Hepatocyte (in vitro differentiated cells): ENCODE data around the gene OR4D11. TPM values are rescaled to one million over a fixed set of nuclear protein-coding genes. Genes with fewer than 3 reads are reported as not detected.

Experiments used
- DNase-seq: peaks from one replicate; pipeline ENCODE4 v3.0.0-alpha.2; 2016; ENCODE audit warnings: low spot score
- H2AFZ ChIP-seq: fragments of 200-600 bp; sonication (generic); 2 replicates; pipeline ENCODE4 v1.6.0; 2016; ENCODE audit warnings: antibody characterized with exemption, mild to moderate bottlenecking
- H3K27ac ChIP-seq: fragments of 200-600 bp; sonication (generic); 2 replicates; pipeline ENCODE4 v1.5.1; 2016; ENCODE audit warnings: mild to moderate bottlenecking
- H3K27me3 ChIP-seq: fragments of 200-600 bp; sonication (generic); 2 replicates; pipeline ENCODE4 v1.6.1; 2016
- H3K36me3 ChIP-seq: fragments of 200-600 bp; sonication (generic); replicated peaks from 2 replicates; pipeline ENCODE4 v1.5.1; 2016; ENCODE audit warnings: low read depth; ENCODE audit not compliant: insufficient read depth
- H3K4me1 ChIP-seq: fragments of 200-600 bp; sonication (generic); 2 replicates; pipeline ENCODE4 v1.5.1; 2016; ENCODE audit warnings: mild to moderate bottlenecking, moderate library complexity; ENCODE audit not compliant: insufficient read depth
- H3K4me2 ChIP-seq: fragments of 200-600 bp; sonication (generic); 2 replicates; pipeline ENCODE4 v1.6.0; 2016
- H3K4me3 ChIP-seq: fragments of 200-600 bp; sonication (generic); 2 replicates; pipeline ENCODE4 v1.5.1; 2016; ENCODE audit warnings: mild to moderate bottlenecking
- H3K79me2 ChIP-seq: fragments of 200-600 bp; sonication (generic); 2 replicates; pipeline ENCODE4 v1.6.0; 2017; ENCODE audit warnings: mild to moderate bottlenecking
- H3K9me2 ChIP-seq: fragments of 200-600 bp; sonication (generic); replicated peaks from 2 replicates; pipeline ENCODE4 v1.6.0; 2017; ENCODE audit warnings: mild to moderate bottlenecking; ENCODE audit not compliant: insufficient read depth
- H3K9me3 ChIP-seq: fragments of 200-600 bp; sonication (generic); 2 replicates; pipeline ENCODE4 v1.5.1; 2016; ENCODE audit warnings: low read depth, mild to moderate bottlenecking
- H4K20me1 ChIP-seq: fragments of 200-600 bp; sonication (generic); 2 replicates; pipeline ENCODE4 v1.6.0; 2016; ENCODE audit warnings: mild to moderate bottlenecking; ENCODE audit not compliant: insufficient read depth, poor library complexity, severe bottlenecking
- EZH2 ChIP-seq: fragments of 200-600 bp; sonication (generic); IDR thresholded peaks from 2 replicates; pipeline ENCODE4 v1.6.1; 2016; ENCODE audit warnings: antibody characterized with exemption, mild to moderate bottlenecking, borderline replicate concordance
- EZH2phosphoT487 ChIP-seq: fragments of 200-600 bp; sonication (generic); IDR thresholded peaks from one replicate; pipeline ENCODE4 v1.6.1; 2018; ENCODE audit warnings: antibody characterized with exemption, mild to moderate bottlenecking, low read depth, moderate library complexity; ENCODE audit not compliant: unreplicated experiment, severe bottlenecking
- WGBS: methylation state at CpG from one replicate; pipeline ENCODE4 v1.1.6; 2016; ENCODE audit warnings: low lambda C conversion rate; ENCODE audit errors: missing lambda C conversion rate; 5-methylcytosine and 5-hydroxymethylcytosine counted together
- polyA plus RNA-seq: library from polyadenylated mRNA; unstranded; fragments of >200 nt; fragmentation: Nextera tagmentation; extraction: Ambion mirVana; gene quantifications from 2 replicates; pipeline ENCODE4 v1.2.1, GENCODE V29; 2016
- total RNA-seq: library from RNA; depleted of rRNA; stranded (reverse); fragments of >200 nt; gene quantifications from 2 replicates; pipeline ENCODE4 v1.2.3, GENCODE V29; 2014
- TF ChIP-seq, protein P1 (sequence below): fragments of 200-600 bp; sonication (generic); IDR thresholded peaks from 2 replicates; pipeline ENCODE4 v1.5.1; 2016; ENCODE audit warnings: antibody characterized with exemption, mild to moderate bottlenecking; ENCODE audit not compliant: poor library complexity

The OR4D11 gene
- total RNA-seq: not detected in 2 replicates
- polyA plus RNA-seq: not detected in 2 replicates

DNA sequence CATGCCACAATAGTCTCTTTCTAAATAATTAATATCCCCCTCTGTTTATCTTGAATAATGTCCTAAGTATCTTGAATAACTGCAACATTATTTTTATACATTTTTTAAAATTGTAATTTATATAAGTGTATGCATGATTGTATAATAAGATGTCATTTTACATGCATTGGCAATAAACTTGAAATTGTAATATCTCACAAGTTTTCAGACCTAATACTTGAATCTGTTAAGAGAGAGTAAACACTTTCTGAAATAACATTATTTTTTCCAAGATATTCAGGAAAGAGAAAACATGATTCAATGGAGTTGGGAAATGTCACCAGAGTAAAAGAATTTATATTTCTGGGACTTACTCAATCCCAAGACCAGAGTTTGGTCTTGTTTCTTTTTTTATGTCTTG is at the start of gene OR4D11:
OR4D11 (plus strand) TSS at position 301 of the 400 bp plus-strand sequence; CDS start at position 301, 0 bp downstream.
- Histone ChIP-seq H3K4me3 (no peak within 1 kb of the TSS), H2AFZ (no peak within 1 kb of the TSS), H3K9me3 (no peaks in the 10 kb centered on the region), H3K27ac (no peak within 1 kb of the TSS), H3K36me3 (no peaks in the 10 kb centered on the region), H3K4me1 (no peaks in the 10 kb centered on the region), H4K20me1 (no peaks in the 10 kb centered on the region), H3K9me2 (no peaks in the 10 kb centered on the region), H3K4me2 (no peak within 1 kb of the TSS), H3K79me2 (no peaks in the 10 kb centered on the region), H3K27me3 (no peaks in the 10 kb centered on the region)
- TF ChIP-seq EZH2: no peak
- TF ChIP-seq, protein P1, sequence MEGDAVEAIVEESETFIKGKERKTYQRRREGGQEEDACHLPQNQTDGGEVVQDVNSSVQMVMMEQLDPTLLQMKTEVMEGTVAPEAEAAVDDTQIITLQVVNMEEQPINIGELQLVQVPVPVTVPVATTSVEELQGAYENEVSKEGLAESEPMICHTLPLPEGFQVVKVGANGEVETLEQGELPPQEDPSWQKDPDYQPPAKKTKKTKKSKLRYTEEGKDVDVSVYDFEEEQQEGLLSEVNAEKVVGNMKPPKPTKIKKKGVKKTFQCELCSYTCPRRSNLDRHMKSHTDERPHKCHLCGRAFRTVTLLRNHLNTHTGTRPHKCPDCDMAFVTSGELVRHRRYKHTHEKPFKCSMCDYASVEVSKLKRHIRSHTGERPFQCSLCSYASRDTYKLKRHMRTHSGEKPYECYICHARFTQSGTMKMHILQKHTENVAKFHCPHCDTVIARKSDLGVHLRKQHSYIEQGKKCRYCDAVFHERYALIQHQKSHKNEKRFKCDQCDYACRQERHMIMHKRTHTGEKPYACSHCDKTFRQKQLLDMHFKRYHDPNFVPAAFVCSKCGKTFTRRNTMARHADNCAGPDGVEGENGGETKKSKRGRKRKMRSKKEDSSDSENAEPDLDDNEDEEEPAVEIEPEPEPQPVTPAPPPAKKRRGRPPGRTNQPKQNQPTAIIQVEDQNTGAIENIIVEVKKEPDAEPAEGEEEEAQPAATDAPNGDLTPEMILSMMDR: no peak
- TF ChIP-seq EZH2phosphoT487: no peak
- no peak for DNase-seq

GRCh38 chr11:59456661-59457060 is 46.7 kb upstream of the OR4D11 start, which contains the start of gene OR4D6:
TSS of gene OR4D6 (plus strand) at chr11:59456961. CDS start at chr11:59456961, 0 bp downstream.
- Histone ChIP-seq H3K9me3 (no peaks in the 10 kb centered on the region), H3K79me2 (no peaks in the 10 kb centered on the region), H3K4me3 (no peak within 1 kb of the TSS), H2AFZ (no peak within 1 kb of the TSS), H3K4me2 (no peak within 1 kb of the TSS), H3K27ac (no peak within 1 kb of the TSS), H3K4me1 (peaks cover 3% of the 10 kb centered on the region), H3K36me3 (no peaks in the 10 kb centered on the region), H4K20me1 (no peaks in the 10 kb centered on the region), H3K9me2 (no peaks in the 10 kb centered on the region), H3K27me3 (no peaks in the 10 kb centered on the region)
- WGBS: 95% methylated on average over 2 of the region's 2 CpGs
- DNase-seq: no peak
- TF ChIP-seq EZH2phosphoT487 (no peak), EZH2 (no peak)
- TF ChIP-seq, protein P1: no peak

DNA sequence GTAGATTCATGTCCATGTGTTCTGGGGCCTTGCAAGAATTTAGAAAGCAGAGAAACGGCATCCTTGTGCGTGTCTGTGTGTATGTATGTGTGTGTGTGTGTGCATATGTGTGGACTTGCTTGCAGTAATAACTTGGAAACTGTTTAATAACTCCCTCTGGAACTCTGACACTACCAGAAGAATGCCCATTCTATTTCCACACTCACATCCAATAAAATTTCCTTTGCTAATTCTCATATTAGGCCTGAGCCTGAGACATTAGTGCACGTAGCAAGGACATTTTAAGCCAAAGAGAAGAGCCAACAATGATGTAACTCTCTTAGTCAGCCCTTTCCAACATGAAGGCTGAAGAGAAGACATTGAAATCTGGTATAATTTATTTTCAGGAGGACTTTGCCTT is 43.5 kb upstream of the OR4D11 start:
- Histone ChIP-seq H3K27ac (no peak overlapping the region), H3K9me3 (no peaks in the 10 kb centered on the region), H3K79me2 (no peaks in the 10 kb centered on the region), H3K36me3 (no peaks in the 10 kb centered on the region), H3K4me2 (no peak overlapping the region), H3K4me3 (no peak overlapping the region), H3K9me2 (no peaks in the 10 kb centered on the region), H3K4me1 (peaks cover 3% of the 10 kb centered on the region), H3K27me3 (no peaks in the 10 kb centered on the region), H4K20me1 (no peaks in the 10 kb centered on the region), H2AFZ (no peak overlapping the region)
- TF ChIP-seq, protein P1: no peak
- no peak for TF ChIP-seq EZH2
- no peak for TF ChIP-seq EZH2phosphoT487
- 70% methylated on average over 3 of the region's 3 CpGs for WGBS
- DNase-seq: no peak

DNA sequence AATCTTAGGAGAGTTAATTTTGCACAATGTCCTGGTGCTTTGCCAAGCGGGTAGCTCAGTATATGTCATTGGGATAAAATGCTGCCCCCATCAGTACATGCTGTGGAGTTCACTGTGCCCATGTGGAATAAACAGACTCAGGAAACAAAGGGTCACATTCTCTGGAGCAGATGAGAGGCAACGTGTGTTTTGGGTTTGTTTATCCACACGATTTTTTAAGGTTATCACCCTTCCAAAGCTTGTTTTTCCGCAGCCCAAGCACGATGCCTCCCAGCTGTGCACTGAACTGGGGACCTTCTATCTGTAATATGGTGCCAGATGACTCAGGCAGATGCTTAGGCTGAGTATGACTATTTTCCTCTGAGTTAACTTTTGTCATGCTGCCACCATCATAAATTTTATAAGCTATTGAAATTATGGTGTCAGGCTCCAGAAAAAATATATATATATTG is 40.2 kb upstream of the OR4D11 start:
- H3K27ac ChIP-seq: no peak overlapping the region

More for the DNA sequence above, 40.2 kb upstream of the OR4D11 start:
- H3K4me1 ChIP-seq: no peaks in the 10 kb centered on the region
- no peaks in the 10 kb centered on the region for H3K9me3 ChIP-seq
- no peaks in the 10 kb centered on the region for H3K36me3 ChIP-seq
- no peak for DNase-seq
- no peak overlapping the region for H3K4me2 ChIP-seq
- no peaks in the 10 kb centered on the region for H3K9me2 ChIP-seq
- WGBS: 58% methylated on average over 5 of the region's 5 CpGs
- H2AFZ ChIP-seq: no peak overlapping the region
- H4K20me1 ChIP-seq: no peaks in the 10 kb centered on the region
- H3K27me3 ChIP-seq: no peaks in the 10 kb centered on the region
- TF ChIP-seq EZH2phosphoT487 (no peak), EZH2 (no peak)
- TF ChIP-seq, protein P1: no peak
- no peak overlapping the region for H3K4me3 ChIP-seq
- H3K79me2 ChIP-seq: no peaks in the 10 kb centered on the region
